Gastrocnemius medialis (tissue), 4 donors: ENCODE data around the gene CLASP1.

ENCODE experiments used
- CTCF ChIP-seq, 5 experiments: fragments of 450-650 bp in 3 of 5; fragments of 200-600 bp in 2 of 5; sonication (generic) in 2 of 5; IDR thresholded peaks in 4 of 5; conservative IDR thresholded peaks in 1 of 5; 1 replicate in 4 of 5; 2 replicates in 1 of 5; pipeline ENCODE4 v1.5.1; 2016 to 2019; ENCODE audit warnings: antibody characterized with exemption in 5 of 5, mild to moderate bottlenecking in 3 of 5, moderate library complexity in 3 of 5
- POLR2A ChIP-seq, 2 donors: fragments of 450-650 bp; IDR thresholded peaks; one replicate each; pipeline ENCODE4 v1.6.1; 2017; ENCODE audit warnings: antibody characterized with exemption in 2 of 2, mild to moderate bottlenecking in 2 of 2, moderate library complexity in 2 of 2

- no peak for TF ChIP-seq POLR2A (IDR thresholded peaks at IDR 0.05)
- no peak for TF ChIP-seq CTCF (IDR thresholded peaks at IDR 0.05 in 4 of 5, conservative IDR thresholded peaks at IDR 0.05 in 1 of 5)
These were observed 40.3 kb downstream of the CLASP1 start for GRCh38 chr2:121608967-121609366.
